Body of pancreas (tissue), 4 donors: ENCODE measurements around the gene RBL2.

Experiments used
- CTCF ChIP-seq, 7 experiments: fragments of 450-650 bp in 4 of 7; fragments of 200-600 bp in 3 of 7; sonication (generic) in 3 of 7; IDR thresholded peaks; one replicate each; pipeline ENCODE4 v1.5.1; 2016 to 2019; ENCODE audit warnings: antibody characterized with exemption in 7 of 7
- POLR2A ChIP-seq, 3 donors: fragments of 450-650 bp; IDR thresholded peaks; one replicate each; pipeline ENCODE4 v1.6.1; 2016; ENCODE audit warnings: antibody characterized with exemption in 3 of 3, mild to moderate bottlenecking in 2 of 3

GRCh38 chr16:53501216-53501859 is 67.1 kb downstream of the RBL2 start:
- TF ChIP-seq CTCF (IDR thresholded peaks at IDR 0.05) (no peak), POLR2A (IDR thresholded peaks at IDR 0.05) (no peak)
